Raji (cell line): ENCODE results near the gene MKLN1.

Experiments used
- POLR2A ChIP-seq: IDR thresholded peaks from 2 replicates; pipeline ENCODE4 v1.6.1; 2011; ENCODE audit warnings: low read depth, low read length, control low read depth; ENCODE audit not compliant: insufficient read depth

MKLN1 gene

GRCh38 chr7:131544449-131545301, 217.0 kb downstream of the MKLN1 start:
- TF ChIP-seq POLR2A = no peak

GRCh38 chr7:131546126-131546525, 218.4 kb downstream of the MKLN1 start:
- TF ChIP-seq POLR2A = no peak
